Ectodermal cell (in vitro differentiated cells): ENCODE results near the gene DNM3.

Source experiments
- H3K27ac ChIP-seq: 2 replicates; pipeline ENCODE4 v1.7.0; 2013; ENCODE audit warnings: mild to moderate bottlenecking, low read depth, low read length; ENCODE audit not compliant: insufficient read depth, poor library complexity, severe bottlenecking
- H3K27me3 ChIP-seq: 2 replicates; pipeline ENCODE4 v1.7.0; 2013; ENCODE audit warnings: mild to moderate bottlenecking, low read length; ENCODE audit not compliant: insufficient read depth, control insufficient read depth, poor library complexity, severe bottlenecking
- H3K36me3 ChIP-seq: one replicate; pipeline ENCODE4 v1.7.0; 2013; ENCODE audit warnings: low read length; ENCODE audit not compliant: control insufficient read depth, insufficient read depth
- H3K4me1 ChIP-seq: one replicate; pipeline ENCODE4 v1.7.0; 2013; ENCODE audit warnings: low read length; ENCODE audit not compliant: control insufficient read depth, insufficient read depth
- H3K4me3 ChIP-seq: 2 replicates; pipeline ENCODE4 v1.7.0; 2013; ENCODE audit warnings: low read depth, low read length, control low read depth; ENCODE audit not compliant: insufficient read depth
- H3K9me3 ChIP-seq: 2 replicates; pipeline ENCODE4 v1.7.0; 2013; ENCODE audit warnings: mild to moderate bottlenecking, low read length, moderate library complexity; ENCODE audit not compliant: control insufficient read depth
- WGBS, 2 experiments: methylation state at CpG; one replicate each; pipeline ENCODE4 v1.1.7; 2013; ENCODE audit warnings: missing lambda C conversion rate in 2 of 2; 5-methylcytosine and 5-hydroxymethylcytosine counted together

Gene DNM3

GRCh38 chr1:171935086-171935485 lies 93.8 kb downstream of the DNM3 start:
- Histone ChIP-seq H3K36me3 (no peaks in the 10 kb centered on the region), H3K9me3 (no peaks in the 10 kb centered on the region), H3K27me3 (no peaks in the 10 kb centered on the region), H3K27ac (no peak overlapping the region), H3K4me1 (peaks cover 4% of the 10 kb centered on the region), H3K4me3 (no peak overlapping the region)
- 93 to 96% methylated on average over 3 of the region's 4 CpGs for WGBS, 2 experiments

- WGBS, 2 experiments: 83 to 100% methylated on average over 1 of the region's 1 CpG
- Histone ChIP-seq H3K4me1 (peaks cover 4% of the 10 kb centered on the region), H3K9me3 (no peaks in the 10 kb centered on the region), H3K27me3 (no peaks in the 10 kb centered on the region), H3K4me3 (no peak overlapping the region), H3K27ac (no peak overlapping the region), H3K36me3 (no peaks in the 10 kb centered on the region)
These were observed 94.4 kb downstream of the DNM3 start for GRCh38 chr1:171935664-171936063.

- Histone ChIP-seq H3K27me3 (no peaks in the 10 kb centered on the region), H3K4me1 (peaks cover 4% of the 10 kb centered on the region), H3K4me3 (no peak overlapping the region), H3K27ac (no peak overlapping the region), H3K9me3 (no peaks in the 10 kb centered on the region), H3K36me3 (no peaks in the 10 kb centered on the region)
- WGBS, 2 experiments: 80 to 83% methylated on average over 1 of the region's 1 CpG
These were observed 96.6 kb downstream of the DNM3 start for GRCh38 chr1:171937938-171938337.

GRCh38 chr1:171939740-171940139 lies 98.4 kb downstream of the DNM3 start:
- no peak overlapping the region for H3K4me3 ChIP-seq
- 33 to 54% methylated on average over 2 to 4 of the region's 4 CpGs for WGBS, 2 experiments

GRCh38 chr1:171940368-171940767 lies 99.1 kb downstream of the DNM3 start:
- H3K4me1 ChIP-seq: peaks cover 4% of the 10 kb centered on the region
- H3K27me3 ChIP-seq: no peaks in the 10 kb centered on the region
- H3K4me3 ChIP-seq: no peak overlapping the region
- H3K9me3 ChIP-seq: no peaks in the 10 kb centered on the region
- no peak overlapping the region for H3K27ac ChIP-seq
- H3K36me3 ChIP-seq: no peaks in the 10 kb centered on the region

More at GRCh38 chr1:171939740-171940139, 98.4 kb downstream of the DNM3 start:
- Histone ChIP-seq H3K27me3 (no peaks in the 10 kb centered on the region), H3K9me3 (no peaks in the 10 kb centered on the region), H3K4me1 (peaks cover 4% of the 10 kb centered on the region), H3K27ac (no peak overlapping the region), H3K36me3 (no peaks in the 10 kb centered on the region)

- WGBS, 2 experiments: 88 to 91% methylated on average over 1 of the region's 1 CpG
- H3K27me3 ChIP-seq: no peaks in the 10 kb centered on the region
- H3K36me3 ChIP-seq: no peaks in the 10 kb centered on the region
- no peak overlapping the region for H3K27ac ChIP-seq
- no peaks in the 10 kb centered on the region for H3K9me3 ChIP-seq
- H3K4me1 ChIP-seq: peaks cover 4% of the 10 kb centered on the region
- no peak overlapping the region for H3K4me3 ChIP-seq
These were observed 100.6 kb downstream of the DNM3 start for GRCh38 chr1:171941920-171942319.

- WGBS, 2 experiments: 95 to 96% methylated on average over 3 of the region's 3 CpGs
- no peak overlapping the region for H3K4me3 ChIP-seq
- H3K27ac ChIP-seq: no peak overlapping the region
- no peaks in the 10 kb centered on the region for H3K27me3 ChIP-seq
- H3K9me3 ChIP-seq: no peaks in the 10 kb centered on the region
- no peaks in the 10 kb centered on the region for H3K36me3 ChIP-seq
- peaks cover 4% of the 10 kb centered on the region for H3K4me1 ChIP-seq
These were observed 102.8 kb downstream of the DNM3 start for GRCh38 chr1:171943973-171944561.

GRCh38 chr1:171948511-171948910 lies 107.2 kb downstream of the DNM3 start:
- WGBS, 2 experiments: 77 to 79% methylated on average over 1 of the region's 1 CpG
- Histone ChIP-seq H3K4me1 (no peaks in the 10 kb centered on the region), H3K27ac (no peak overlapping the region), H3K27me3 (no peaks in the 10 kb centered on the region), H3K36me3 (no peaks in the 10 kb centered on the region), H3K9me3 (no peaks in the 10 kb centered on the region), H3K4me3 (no peak overlapping the region)

GRCh38 chr1:171949316-171949715 lies 108.0 kb downstream of the DNM3 start:
- Histone ChIP-seq H3K36me3 (no peaks in the 10 kb centered on the region), H3K27ac (no peak overlapping the region), H3K4me3 (no peak overlapping the region), H3K4me1 (no peaks in the 10 kb centered on the region), H3K9me3 (no peaks in the 10 kb centered on the region), H3K27me3 (no peaks in the 10 kb centered on the region)
- WGBS, 2 experiments: 79 to 88% methylated on average over 2 of the region's 2 CpGs

- H3K9me3 ChIP-seq: no peaks in the 10 kb centered on the region
- H3K4me3 ChIP-seq: no peak overlapping the region
- H3K27ac ChIP-seq: no peak overlapping the region
- 67 to 95% methylated on average over 1 of the region's 1 CpG for WGBS, 2 experiments
- H3K4me1 ChIP-seq: no peaks in the 10 kb centered on the region
- no peaks in the 10 kb centered on the region for H3K36me3 ChIP-seq
- H3K27me3 ChIP-seq: no peaks in the 10 kb centered on the region
These were observed 112.5 kb downstream of the DNM3 start for GRCh38 chr1:171953835-171954234.

- Histone ChIP-seq H3K27me3 (no peaks in the 10 kb centered on the region), H3K27ac (no peak overlapping the region), H3K4me3 (no peak overlapping the region), H3K36me3 (no peaks in the 10 kb centered on the region), H3K4me1 (no peaks in the 10 kb centered on the region), H3K9me3 (no peaks in the 10 kb centered on the region)
- WGBS, 2 experiments: 85 to 97% methylated on average over 3 of the region's 4 CpGs
These were observed 113.1 kb downstream of the DNM3 start for GRCh38 chr1:171954361-171954760.
